HCT116 (cell line): ENCODE data around the gene KLHL2. TPM values are rescaled to one million over a fixed set of nuclear protein-coding genes. Genes with fewer than 3 reads are reported as not detected.

Experiments used
- ATAC-seq: fragments of 200-7000 bp; cut with Tn5 transposase; 2 replicates; pipeline ENCODE4 v1.9.1; 2020; ENCODE audit warnings: mild to moderate bottlenecking, moderate library complexity
- BruUV-seq: library from RNA; stranded (reverse); fragments of 400-500 nt; replicated peaks from 2 replicates; lab custom pipeline; 2021; lab: Mats Ljungman, UMichigan
- CTCF ChIA-PET: fragments of 300-600 bp; sonication (Branson Sonifier 250); formaldehyde crosslinking; loops from one replicate; lab custom pipeline; 2021; ENCODE audit warnings: antibody characterized with exemption; lab: Charles Lee
- POLR2A ChIA-PET: fragments of 300-600, 350-600 bp; sonication (Branson Sonifier 250); formaldehyde crosslinking; loops from one replicate; lab custom pipeline; 2021; ENCODE audit warnings: antibody characterized with exemption; lab: Charles Lee
- RAD21 ChIA-PET, 2 experiments: fragments of 300-600 bp; sonication (Branson Sonifier 250); formaldehyde crosslinking; loops; one replicate each; lab custom pipeline; 2023; ENCODE audit warnings: low total read pairs in 2 of 2; ENCODE audit not compliant: uncharacterized antibody in 2 of 2, unreplicated experiment in 2 of 2, low non-redundant PET in 1 of 2; lab: Charles Lee
- DNase-seq: peaks from one replicate; pipeline ENCODE4 v3.0.0-alpha.2; 2010; ENCODE audit warnings: low read depth, low spot score
- H2AFZ ChIP-seq: fragments of 200-600 bp; shearing (Covaris generic), sonication (generic); 2 replicates; pipeline ENCODE4 v1.6.1; 2017; ENCODE audit warnings: low read depth, mixed run types, mixed read lengths, antibody characterized with exemption, low read length; ENCODE audit not compliant: poor library complexity, severe bottlenecking
- H3K27ac ChIP-seq: 2 replicates; pipeline ENCODE4 v1.5.1; 2012; ENCODE audit warnings: low read depth, low read length
- H3K27me3 ChIP-seq: fragments of 200-600 bp; sonication (generic); 2 replicates; pipeline ENCODE4 v1.6.1; 2016; ENCODE audit warnings: mixed run types, low read length, mixed read lengths; ENCODE audit not compliant: insufficient read depth
- H3K36me3 ChIP-seq, 2 experiments: fragments of 200-500 bp in 1 of 2; fragments of 200-600 bp in 1 of 2; sonication (Bioruptor generic) in 1 of 2; sonication (generic) in 1 of 2; 2 replicates each; pipeline versions ENCODE4 v1.5.1 to v1.6.1; 2014 to 2016; ENCODE audit warnings: low read length in 2 of 2, inconsistent platforms in 1 of 2, mixed read lengths in 1 of 2, mixed run types in 1 of 2; ENCODE audit not compliant: insufficient read depth in 2 of 2, control insufficient read depth in 1 of 2
- H3K4me1 ChIP-seq, 2 experiments: fragments of 200-600 bp in 1 of 2; sonication (generic) in 1 of 2; 2 replicates each; pipeline versions ENCODE4 v1.5.1 to v1.6.1; 2012 to 2017; ENCODE audit warnings: low read length in 2 of 2, inconsistent platforms in 1 of 2, mild to moderate bottlenecking in 1 of 2, mixed read lengths in 1 of 2, mixed run types in 1 of 2, moderate library complexity in 1 of 2; ENCODE audit not compliant: insufficient read depth in 2 of 2, control insufficient read depth in 1 of 2
- H3K4me2 ChIP-seq: fragments of 200-600 bp; sonication (generic); 2 replicates; pipeline ENCODE4 v1.6.1; 2017; ENCODE audit warnings: mixed run types, low read length, mixed read lengths
- H3K4me3 ChIP-seq, 2 experiments: fragments of 200-600 bp in 1 of 2; sonication (generic) in 1 of 2; replicated peaks in 1 of 2; 2 replicates each; pipeline ENCODE4 v1.5.1; 2011 to 2016; ENCODE audit warnings: low read length in 2 of 2, control low read depth in 1 of 2, low read depth in 1 of 2, mild to moderate bottlenecking in 1 of 2, mixed read lengths in 1 of 2, mixed run types in 1 of 2
- H3K79me2 ChIP-seq: fragments of 200-600 bp; sonication (generic); 2 replicates; pipeline ENCODE4 v1.6.1; 2017; ENCODE audit warnings: mild to moderate bottlenecking, mixed run types, low read length, moderate library complexity, mixed read lengths; ENCODE audit not compliant: insufficient read depth
- H3K9ac ChIP-seq: fragments of 200-600 bp; sonication (generic); 2 replicates; pipeline ENCODE4 v1.6.1; 2016; ENCODE audit warnings: low read length, mixed read lengths
- H3K9me2 ChIP-seq: fragments of 200-600 bp; sonication (generic), shearing (Covaris generic); 2 replicates; pipeline ENCODE4 v1.6.1; 2017; ENCODE audit warnings: mixed run types, mild to moderate bottlenecking, moderate library complexity; ENCODE audit not compliant: insufficient read depth
- H3K9me3 ChIP-seq, 2 experiments: fragments of 200-500 bp in 1 of 2; fragments of 200-600 bp in 1 of 2; sonication (Bioruptor generic) in 1 of 2; sonication (generic) in 1 of 2; 2 replicates each; pipeline ENCODE4 v1.6.1; 2014 to 2017; ENCODE audit warnings: low read length in 2 of 2, mixed read lengths in 2 of 2, inconsistent platforms in 1 of 2, low read depth in 1 of 2, mild to moderate bottlenecking in 1 of 2, mixed run types in 1 of 2, moderate library complexity in 1 of 2; ENCODE audit not compliant: control insufficient read depth in 1 of 2, insufficient read depth in 1 of 2
- H4K20me1 ChIP-seq: fragments of 200-600 bp; sonication (generic), shearing (Covaris generic); 2 replicates; pipeline ENCODE4 v1.6.1; 2017; ENCODE audit warnings: mixed run types, mild to moderate bottlenecking, moderate library complexity; ENCODE audit not compliant: insufficient read depth
- CBX3 ChIP-seq: IDR thresholded peaks from 2 replicates; pipeline ENCODE4 v1.6.1; 2012; ENCODE audit warnings: low read depth
- ELF1 ChIP-seq: IDR thresholded peaks from 2 replicates; pipeline ENCODE4 v1.6.1; 2012; ENCODE audit warnings: low read depth, borderline replicate concordance
- FOSL1 ChIP-seq: IDR thresholded peaks from 2 replicates; pipeline ENCODE4 v1.6.1; 2012; ENCODE audit warnings: low read depth
- JUND ChIP-seq: IDR thresholded peaks from 2 replicates; pipeline ENCODE4 v1.6.1; 2012
- POLR2A ChIP-seq: IDR thresholded peaks from 2 replicates; pipeline ENCODE4 v1.7.0; 2011; ENCODE audit warnings: borderline replicate concordance; ENCODE audit not compliant: insufficient read depth, insufficient read length; ENCODE audit errors: extremely low read depth
- RAD21 ChIP-seq: IDR thresholded peaks from 2 replicates; pipeline ENCODE4 v1.6.1; 2012; ENCODE audit warnings: low read depth, mild to moderate bottlenecking
- SP1 ChIP-seq: IDR thresholded peaks from 2 replicates; pipeline ENCODE4 v1.6.1; 2012; ENCODE audit warnings: low read depth
- intact Hi-C: fragments of 100-400 bp; cut with micrococcal nuclease; formaldehyde crosslinking; loops from 2 replicates; pipeline ENCODE4 v1.10.0; 2022
- total RNA-seq: library from RNA; stranded (reverse); gene quantifications from one replicate; pipeline ENCODE4 v1.2.1, GENCODE V29; 2021; ENCODE audit not compliant: unreplicated experiment
- TF ChIP-seq, protein P1 (sequence below): IDR thresholded peaks from 2 replicates; pipeline ENCODE4 v1.6.1; 2011; ENCODE audit warnings: mild to moderate bottlenecking, low read length, moderate library complexity; ENCODE audit not compliant: insufficient replicate concordance; ENCODE audit errors: extremely low read depth
- TF ChIP-seq, protein P2 (sequence below): IDR thresholded peaks from 2 replicates; pipeline ENCODE4 v1.6.1; 2012
- TF ChIP-seq, protein P3 (sequence below): IDR thresholded peaks from 2 replicates; pipeline ENCODE4 v1.6.1; 2012
- TF ChIP-seq, protein P4 (sequence below), 3 experiments: fragments of 200-600 bp in 1 of 3; sonication (generic) in 1 of 3; IDR thresholded peaks in 2 of 3; conservative IDR thresholded peaks in 1 of 3; 2 replicates each; pipeline ENCODE4 v1.5.1; 2012 to 2017; ENCODE audit warnings: low read depth in 2 of 3, low read length in 2 of 3, antibody characterized with exemption in 1 of 3, borderline replicate concordance in 1 of 3, control low read depth in 1 of 3, mild to moderate bottlenecking in 1 of 3, mixed read lengths in 1 of 3, mixed run types in 1 of 3, moderate library complexity in 1 of 3; ENCODE audit not compliant: insufficient read depth in 1 of 3

Gene KLHL2
- total RNA-seq, 1 experiment from 2014 or later, result 24.6 TPM

DNA sequence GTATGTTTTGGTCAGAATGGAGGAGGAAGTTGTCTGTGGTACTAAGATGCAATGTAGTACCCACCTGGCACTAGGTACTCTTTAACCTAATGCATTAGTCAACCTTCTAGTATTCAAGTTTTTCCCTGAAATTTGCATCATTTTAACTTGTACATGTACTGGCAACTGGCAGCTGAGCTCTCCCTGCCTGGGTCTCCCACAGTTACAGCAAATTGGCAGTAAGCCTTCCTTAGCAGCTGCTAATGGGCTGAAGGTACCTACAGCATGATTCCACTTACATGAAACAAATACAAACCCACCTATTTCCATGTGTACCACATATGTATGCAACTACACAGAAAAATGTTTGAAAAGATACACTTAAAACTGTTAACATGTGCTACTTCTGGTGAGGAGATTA lies 8.1 kb upstream of the KLHL2 start (continued):
- TF ChIP-seq ELF1, result no peak
- no peak for TF ChIP-seq CBX3

DNA sequence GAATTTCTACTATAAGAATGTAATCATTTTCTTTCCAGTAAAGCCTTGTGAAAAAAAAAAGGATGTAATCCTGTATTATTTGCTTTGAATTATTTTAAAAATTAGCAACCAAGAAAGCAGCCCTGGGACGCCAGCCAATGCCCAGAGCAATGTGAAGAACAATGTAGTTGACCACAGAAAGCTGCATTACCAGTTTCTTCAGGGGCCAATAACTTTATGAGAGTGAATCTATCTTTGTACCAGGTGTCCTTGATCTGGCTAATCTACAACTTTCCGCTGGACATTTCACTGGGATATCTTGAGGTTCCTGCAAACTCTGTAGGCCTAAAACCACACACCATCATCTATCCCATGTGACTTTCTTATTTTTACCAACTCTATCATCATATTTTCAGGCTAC lies 7.6 kb upstream of the KLHL2 start:
- no peaks in the 10 kb centered on the region for H3K9me2 ChIP-seq
- CTCF ChIA-PET, result no interaction called here
- POLR2A ChIA-PET, result no interaction called here
- no peak overlapping the region; the same call in 1 of the 2 replicates for H3K4me2 ChIP-seq
- H3K4me3 ChIP-seq, result no peak overlapping the region
- RAD21 ChIA-PET, result no interaction called here
- H3K27me3 ChIP-seq, result no peaks in the 10 kb centered on the region
- no peak overlapping the region for H3K27ac ChIP-seq
- no peak overlapping the region for H3K9ac ChIP-seq
- peak; percentile 38; the same call in 1 of the 2 replicates for ATAC-seq
- H3K4me1 ChIP-seq, result peaks cover 3 to 18% of the 10 kb centered on the region in 2 experiments; a peak in 2 of 4 replicates
- no peaks in the 10 kb centered on the region for H3K79me2 ChIP-seq
- H4K20me1 ChIP-seq, result no peaks in the 10 kb centered on the region
- BruUV-seq, result no TSS peak
- peak overlapping the region; percentile 23 for H2AFZ ChIP-seq
- no peak for DNase-seq
- H3K36me3 ChIP-seq, result no peaks in the 10 kb centered on the region
- no peaks in the 10 kb centered on the region for H3K9me3 ChIP-seq
- intact Hi-C loops, result no loop called here
- TF ChIP-seq, protein P1, sequence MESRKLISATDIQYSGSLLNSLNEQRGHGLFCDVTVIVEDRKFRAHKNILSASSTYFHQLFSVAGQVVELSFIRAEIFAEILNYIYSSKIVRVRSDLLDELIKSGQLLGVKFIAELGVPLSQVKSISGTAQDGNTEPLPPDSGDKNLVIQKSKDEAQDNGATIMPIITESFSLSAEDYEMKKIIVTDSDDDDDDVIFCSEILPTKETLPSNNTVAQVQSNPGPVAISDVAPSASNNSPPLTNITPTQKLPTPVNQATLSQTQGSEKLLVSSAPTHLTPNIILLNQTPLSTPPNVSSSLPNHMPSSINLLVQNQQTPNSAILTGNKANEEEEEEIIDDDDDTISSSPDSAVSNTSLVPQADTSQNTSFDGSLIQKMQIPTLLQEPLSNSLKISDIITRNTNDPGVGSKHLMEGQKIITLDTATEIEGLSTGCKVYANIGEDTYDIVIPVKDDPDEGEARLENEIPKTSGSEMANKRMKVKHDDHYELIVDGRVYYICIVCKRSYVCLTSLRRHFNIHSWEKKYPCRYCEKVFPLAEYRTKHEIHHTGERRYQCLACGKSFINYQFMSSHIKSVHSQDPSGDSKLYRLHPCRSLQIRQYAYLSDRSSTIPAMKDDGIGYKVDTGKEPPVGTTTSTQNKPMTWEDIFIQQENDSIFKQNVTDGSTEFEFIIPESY, result no peak
- TF ChIP-seq JUND (peak; percentile 31; the same call in 1 of the 2 replicates), SP1 (peak; percentile 45; the same call in 1 of the 2 replicates), FOSL1 (no peak), CBX3 (no peak)

DNA sequence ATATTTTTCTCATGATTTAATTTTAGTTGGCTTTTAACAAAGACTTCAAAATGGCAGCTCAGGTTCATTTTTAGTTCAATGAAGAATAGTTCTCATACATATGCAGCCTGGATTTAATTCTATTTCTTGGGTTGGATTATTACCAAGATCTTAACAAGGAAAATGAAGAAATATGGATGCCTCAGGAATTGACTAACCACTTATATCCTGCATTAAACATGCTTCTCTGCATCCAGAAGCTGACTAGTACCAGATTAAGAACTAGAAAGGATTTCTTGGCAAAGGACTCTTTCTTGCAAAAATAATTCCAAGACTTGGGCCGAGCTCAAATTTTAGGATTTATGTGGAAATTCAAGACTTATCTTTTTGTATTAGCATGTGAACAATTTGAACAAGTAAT lies 5.6 kb upstream of the KLHL2 start:
- H4K20me1 ChIP-seq, result no peaks in the 10 kb centered on the region
- H3K9me3 ChIP-seq, result no peaks in the 10 kb centered on the region
- BruUV-seq, result no TSS peak
- peaks cover 6 to 27% of the 10 kb centered on the region in 2 experiments; a peak in 2 of 4 replicates for H3K4me1 ChIP-seq
- H3K36me3 ChIP-seq, result no peaks in the 10 kb centered on the region
- POLR2A ChIA-PET, result no interaction called here
- H3K27me3 ChIP-seq, result no peaks in the 10 kb centered on the region
- DNase-seq (no peak), ATAC-seq (no peak)
- no peak overlapping the region for H3K9ac ChIP-seq
- no peaks in the 10 kb centered on the region for H3K9me2 ChIP-seq
- no peaks in the 10 kb centered on the region for H3K79me2 ChIP-seq
- intact Hi-C loops, result no loop called here
- CTCF ChIA-PET, result no interaction called here
- H3K27ac ChIP-seq, result no peak overlapping the region
- no peak overlapping the region for H3K4me2 ChIP-seq
- no peak overlapping the region for H3K4me3 ChIP-seq
- RAD21 ChIA-PET, result no interaction called here
- no peak overlapping the region for H2AFZ ChIP-seq
- TF ChIP-seq, protein P2, sequence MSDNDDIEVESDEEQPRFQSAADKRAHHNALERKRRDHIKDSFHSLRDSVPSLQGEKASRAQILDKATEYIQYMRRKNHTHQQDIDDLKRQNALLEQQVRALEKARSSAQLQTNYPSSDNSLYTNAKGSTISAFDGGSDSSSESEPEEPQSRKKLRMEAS, result no peak
- TF ChIP-seq, protein P3, sequence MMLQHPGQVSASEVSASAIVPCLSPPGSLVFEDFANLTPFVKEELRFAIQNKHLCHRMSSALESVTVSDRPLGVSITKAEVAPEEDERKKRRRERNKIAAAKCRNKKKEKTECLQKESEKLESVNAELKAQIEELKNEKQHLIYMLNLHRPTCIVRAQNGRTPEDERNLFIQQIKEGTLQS, result no peak
- TF ChIP-seq ELF1 (no peak), POLR2A (no peak), RAD21 (no peak), FOSL1 (no peak)
- TF ChIP-seq, protein P1, result no peak
- TF ChIP-seq, protein P4, sequence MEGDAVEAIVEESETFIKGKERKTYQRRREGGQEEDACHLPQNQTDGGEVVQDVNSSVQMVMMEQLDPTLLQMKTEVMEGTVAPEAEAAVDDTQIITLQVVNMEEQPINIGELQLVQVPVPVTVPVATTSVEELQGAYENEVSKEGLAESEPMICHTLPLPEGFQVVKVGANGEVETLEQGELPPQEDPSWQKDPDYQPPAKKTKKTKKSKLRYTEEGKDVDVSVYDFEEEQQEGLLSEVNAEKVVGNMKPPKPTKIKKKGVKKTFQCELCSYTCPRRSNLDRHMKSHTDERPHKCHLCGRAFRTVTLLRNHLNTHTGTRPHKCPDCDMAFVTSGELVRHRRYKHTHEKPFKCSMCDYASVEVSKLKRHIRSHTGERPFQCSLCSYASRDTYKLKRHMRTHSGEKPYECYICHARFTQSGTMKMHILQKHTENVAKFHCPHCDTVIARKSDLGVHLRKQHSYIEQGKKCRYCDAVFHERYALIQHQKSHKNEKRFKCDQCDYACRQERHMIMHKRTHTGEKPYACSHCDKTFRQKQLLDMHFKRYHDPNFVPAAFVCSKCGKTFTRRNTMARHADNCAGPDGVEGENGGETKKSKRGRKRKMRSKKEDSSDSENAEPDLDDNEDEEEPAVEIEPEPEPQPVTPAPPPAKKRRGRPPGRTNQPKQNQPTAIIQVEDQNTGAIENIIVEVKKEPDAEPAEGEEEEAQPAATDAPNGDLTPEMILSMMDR (IDR thresholded peaks at IDR 0.05 in 2 of 3, conservative IDR thresholded peaks at IDR 0.05 in 1 of 3; ENCODE audit: borderline replicate concordance in 1 of 3, insufficient read depth in 1 of 3, low read depth in 2 of 3, low read length in 2 of 3), result no peak
